ENCODE measurements around the gene GUCY2C. TPM values are rescaled to one million over a fixed set of nuclear protein-coding genes. Genes with fewer than 3 reads are reported as not detected.
A peak's percentile ranks its signal among the peaks of the same experiment; 100 is the strongest.

GUCY2C gene
- total and polyA plus RNA-seq, 10 of the 15 experiments (the other 5 are each of a cell fraction or from before 2014, with no cell fraction given): 0.08 to 0.60 (median 0.17) TPM

GRCh38 chr12:14578646-14579045 lies 117.8 kb downstream of the GUCY2C start:
- H3K9me3 ChIP-seq (replicated peaks; ENCODE audit: control insufficient read depth, insufficient read depth, low read length): no peaks in the 10 kb centered on the region
- peak; percentile 17; the same call in 1 of the 2 replicates for TF ChIP-seq SPI1 (IDR thresholded peaks at IDR 0.05; ENCODE audit: borderline replicate concordance, insufficient read depth, low read depth, low read length)
- no peak for TF ChIP-seq IRF4 (IDR thresholded peaks at IDR 0.05; ENCODE audit: low read depth, low read length)
- no peak for TF ChIP-seq PKNOX1 (IDR thresholded peaks at IDR 0.05)
- TF ChIP-seq RUNX3 (IDR thresholded peaks at IDR 0.05; ENCODE audit: low read length): peak; percentile 23; the same call in 1 of the 2 replicates
- no peak for TF ChIP-seq KLF5 (IDR thresholded peaks at IDR 0.05; ENCODE audit: partially characterized antibody)
- no peak overlapping the region for H3K27ac ChIP-seq (ENCODE audit: control insufficient read depth, insufficient read depth)
- in situ Hi-C loops (cut with MboI) (no loop called here), intact Hi-C loops (cut with micrococcal nuclease; ENCODE audit: unreplicated experiment) (loop anchor here (5.0 kb wide), 1 partner anchor 34 kb away; no protein-coding TSS in a partner anchor)
- H4K20me1 ChIP-seq (ENCODE audit: control insufficient read depth, insufficient read depth): no peaks in the 10 kb centered on the region
- ChIA-PET SMC1A (ENCODE audit: uncharacterized antibody, unreplicated experiment) (interaction anchor here (1.0 to 1.4 kb wide), 2 partner anchors 46 to 340 kb away, joined by 3 read pairs; no protein-coding TSS in a partner anchor), RAD21 (ENCODE audit: unreplicated experiment) (interaction anchor here (0.9 kb wide), 1 partner anchor 50 kb away, joined by 3 read pairs; no protein-coding TSS in a partner anchor), CTCF (no interaction called here), POLR2A (no interaction called here)
- no peaks in the 10 kb centered on the region for H3K79me2 ChIP-seq (ENCODE audit: control insufficient read depth, insufficient read depth, low read length)
- DNase-seq (ENCODE audit: low read depth, low spot score): no peak
- H3K4me3 ChIP-seq: no peak overlapping the region
- ATAC-seq: no peak
- peaks cover 2% of the 10 kb centered on the region; the same call in 1 of the 2 replicates for H3K4me1 ChIP-seq (ENCODE audit: control insufficient read depth, insufficient read depth, low read length)
- no peak overlapping the region for H2AFZ ChIP-seq (ENCODE audit: control insufficient read depth, low read depth, low read length)
- no peaks in the 10 kb centered on the region for H3K36me3 ChIP-seq (ENCODE audit: control insufficient read depth in 2 of 2, insufficient read depth in 2 of 2, low read length in 1 of 2)
- FAIRE-seq: peak; percentile 57
- BruUV-seq (replicated peaks): no TSS peak
- no peak overlapping the region for H3K9ac ChIP-seq (ENCODE audit: control insufficient read depth, insufficient read depth, low read length)
- H3K4me2 ChIP-seq (ENCODE audit: control insufficient read depth, insufficient read depth): no peak overlapping the region
- 71% methylated on average over 8 of the region's 8 CpGs for WGBS (ENCODE audit: insufficient coverage, insufficient replicate concordance, low lambda C conversion rate, missing lambda C conversion rate)
- no peaks in the 10 kb centered on the region for H3K27me3 ChIP-seq (replicated peaks in 1 of 2; ENCODE audit: control insufficient read depth in 2 of 2, insufficient read depth in 2 of 2, low read length in 1 of 2)

- ChIA-PET RAD21 (ENCODE audit: unreplicated experiment) (interaction anchor here (1.0 kb wide), 1 partner anchor 116 kb away, joined by 3 read pairs; no protein-coding TSS in a partner anchor), POLR2A (interaction anchor here (1.1 kb wide), 1 partner anchor 47 kb away, joined by 3 read pairs; no protein-coding TSS in a partner anchor), SMC1A (ENCODE audit: uncharacterized antibody, unreplicated experiment) (interaction anchor here (0.8 to 1.5 kb wide), 6 partner anchors 15 to 394 kb away, joined by 3 to 6 read pairs (median 3); no protein-coding TSS in a partner anchor), CTCF (interaction anchor here (0.8 kb wide), 1 partner anchor 15 kb away, joined by 3 read pairs; no protein-coding TSS in a partner anchor)
- H3K9me3 ChIP-seq (replicated peaks; ENCODE audit: control insufficient read depth, insufficient read depth, low read length): no peaks in the 10 kb centered on the region
- H3K4me3 ChIP-seq: no peak overlapping the region
- ATAC-seq (peak; percentile 72), DNase-seq (ENCODE audit: low read depth, low spot score) (peak; percentile 25), FAIRE-seq (peak; percentile 41)
- 0% methylated on average over 1 of the region's 1 CpG for WGBS (ENCODE audit: insufficient coverage, insufficient replicate concordance, low lambda C conversion rate, missing lambda C conversion rate)
- H3K36me3 ChIP-seq (ENCODE audit: control insufficient read depth in 2 of 2, insufficient read depth in 2 of 2, low read length in 1 of 2): no peaks in the 10 kb centered on the region
- H3K27me3 ChIP-seq (replicated peaks in 1 of 2; ENCODE audit: control insufficient read depth in 2 of 2, insufficient read depth in 2 of 2, low read length in 1 of 2): no peaks in the 10 kb centered on the region
- intact Hi-C loops (cut with micrococcal nuclease; ENCODE audit: unreplicated experiment) (loop anchor here (5.0 kb wide), 1 partner anchor 35 kb away; no protein-coding TSS in a partner anchor), in situ Hi-C loops (cut with MboI) (no loop called here)
- H3K79me2 ChIP-seq (ENCODE audit: control insufficient read depth, insufficient read depth, low read length): no peaks in the 10 kb centered on the region
- H3K4me2 ChIP-seq (ENCODE audit: control insufficient read depth, insufficient read depth): no peak overlapping the region
- no peak overlapping the region for H2AFZ ChIP-seq (ENCODE audit: control insufficient read depth, low read depth, low read length)
- no peak overlapping the region for H3K27ac ChIP-seq (ENCODE audit: control insufficient read depth, insufficient read depth)
- H3K4me1 ChIP-seq (ENCODE audit: control insufficient read depth, insufficient read depth, low read length): peaks cover 2% of the 10 kb centered on the region; the same call in 1 of the 2 replicates
- H4K20me1 ChIP-seq (ENCODE audit: control insufficient read depth, insufficient read depth): no peaks in the 10 kb centered on the region
- H3K9ac ChIP-seq (ENCODE audit: control insufficient read depth, insufficient read depth, low read length): no peak overlapping the region
- BruUV-seq (replicated peaks): no TSS peak
- TF ChIP-seq KAT2A (conservative IDR thresholded peaks at IDR 0.05; ENCODE audit: control insufficient read depth, low read depth, low read length) (no peak), TARDBP (IDR thresholded peaks at IDR 0.05; ENCODE audit: borderline replicate concordance) (no peak), SPI1 (IDR thresholded peaks at IDR 0.05; ENCODE audit: borderline replicate concordance, insufficient read depth, low read depth, low read length) (no peak), ZZZ3 (IDR thresholded peaks at IDR 0.05; ENCODE audit: control insufficient read depth, insufficient read length, low read depth) (no peak), PRDM15 (CRISPR knock-in tag; IDR thresholded peaks at IDR 0.05) (no peak), CHD2 (IDR thresholded peaks at IDR 0.05; ENCODE audit: borderline replicate concordance, low read depth, low read length) (no peak), JUND (IDR thresholded peaks at IDR 0.05; ENCODE audit: low read depth, low read length) (no peak), MTA3 (IDR thresholded peaks at IDR 0.05; ENCODE audit: borderline replicate concordance, low read length) (no peak), SMARCA5 (IDR thresholded peaks at IDR 0.05) (no peak)
These were observed 119.1 kb downstream of the GUCY2C start for GRCh38 chr12:14577344-14577743.

Data from GM12878 (cell line).